ENCODE measurements around the gene ARL14. TPM values are rescaled to one million over a fixed set of nuclear protein-coding genes. Genes with fewer than 3 reads are reported as not detected.

Gene ARL14
- total RNA-seq (not detected), total RNA-seq (0 to 0.05 (median 0) reads per million in 29 experiments)
- total RNA-seq (2013): 0.09 TPM

DNA sequence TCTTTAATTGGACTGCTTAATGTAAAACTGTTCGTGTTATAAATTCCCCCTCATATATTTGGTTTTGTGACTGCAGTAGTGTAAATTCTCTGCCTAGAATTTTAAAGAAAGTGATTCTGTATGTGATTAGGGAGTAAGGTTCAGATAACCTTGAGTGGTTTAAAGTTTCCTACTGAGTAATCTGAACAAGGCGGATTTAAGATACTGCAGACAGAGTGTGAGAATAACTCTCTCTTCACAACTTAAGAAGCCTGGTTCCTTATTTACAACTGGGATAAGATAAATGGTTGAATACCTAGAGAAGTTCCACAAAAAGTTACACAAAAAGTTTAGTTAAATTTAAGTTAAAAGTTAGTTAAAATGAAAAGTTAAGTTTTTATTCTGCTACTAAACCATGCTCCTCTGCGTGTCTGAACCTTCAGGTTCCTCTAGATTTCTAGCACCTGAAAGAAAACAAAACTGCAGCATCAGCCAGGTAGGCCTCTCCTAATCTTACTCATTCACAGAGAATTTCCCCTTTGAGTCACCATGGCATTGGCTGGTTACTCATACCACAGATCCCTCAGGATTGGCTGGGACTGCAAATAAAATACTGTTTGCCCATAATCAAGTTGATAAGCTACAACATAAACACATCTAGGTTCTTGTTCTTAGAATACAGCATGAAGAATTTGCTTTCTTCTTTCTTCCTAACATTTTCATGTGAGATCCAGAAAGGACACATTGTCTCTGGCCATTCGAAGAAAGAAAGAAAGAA, at the start of gene ARL14:
ARL14 (plus strand) TSS at position 614 of the 757 bp plus-strand sequence. CDS start 187 bp downstream, outside the sequence.
- ChIA-PET POLR2A (interaction anchor here in 1 of 2 donors (0.6 kb wide), 1 partner anchor 643 kb away, joined by 4 read pairs; no protein-coding TSS in a partner anchor), CTCF (no interaction called here)
- H3K36me3 Mint-ChIP-seq: no peaks in the 10 kb centered on the region
- no peak within 1 kb of the TSS for H3K4me3 Mint-ChIP-seq
- Histone ChIP-seq H3K9me3 (no peaks in the 10 kb centered on the region), H3K4me1 (ENCODE audit: control insufficient read depth in 1 of 2, extremely low read depth in 1 of 2, insufficient read depth in 2 of 2, low read length in 2 of 2) (no peaks in the 10 kb centered on the region), H3K4me3 (ENCODE audit: control insufficient read depth in 1 of 2, extremely low read depth in 1 of 2, low read length in 1 of 2) (no peak within 1 kb of the TSS), H3K36me3 (ENCODE audit: control insufficient read depth in 2 of 2, extremely low read depth in 1 of 2, insufficient read depth in 1 of 2, low read length in 1 of 2) (no peaks in the 10 kb centered on the region), H3K27ac (ENCODE audit: low read length) (no peak within 1 kb of the TSS), H3K27me3 (replicated peaks in 1 of 2; ENCODE audit: control insufficient read depth in 2 of 2, extremely low read depth in 1 of 2, insufficient read depth in 2 of 2, low read length in 1 of 2) (peaks cover 0 to 5% of the 10 kb centered on the region in 2 experiments)
- DNase-seq: no peak
- peaks cover 0 to 9% of the 10 kb centered on the region in 2 donors for H3K27me3 Mint-ChIP-seq
- ATAC-seq (replicated peaks in 1 of 4): no peak
- H3K27ac Mint-ChIP-seq: no peak within 1 kb of the TSS
- H3K4me1 Mint-ChIP-seq: no peaks in the 10 kb centered on the region
- no CpG with 5 or more reads among the region's 4 CpGs for WGBS (ENCODE audit: insufficient coverage)
- no peaks in the 10 kb centered on the region for H3K9me3 Mint-ChIP-seq

DNA sequence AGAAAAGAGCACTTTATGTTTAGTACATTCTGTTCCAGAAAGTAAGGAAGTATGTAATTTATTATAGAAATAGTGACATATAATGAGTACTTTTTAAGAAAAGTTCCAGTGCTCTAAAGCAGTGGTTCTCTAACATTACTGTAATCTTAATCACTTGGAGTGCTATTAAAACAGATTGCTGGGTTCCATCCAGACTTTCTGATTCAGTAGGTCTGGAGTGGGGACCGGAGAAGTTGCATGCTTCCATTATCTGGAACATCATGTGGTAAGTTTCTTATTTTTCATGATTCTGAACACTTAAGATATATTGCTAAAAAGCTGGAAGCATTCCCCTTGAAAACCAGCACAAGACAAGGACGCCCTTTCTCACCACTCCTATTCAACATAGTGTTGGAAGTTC, 47.5 kb upstream of the ARL14 start:
- ATAC-seq (replicated peaks in 1 of 4): no peak

DNA sequence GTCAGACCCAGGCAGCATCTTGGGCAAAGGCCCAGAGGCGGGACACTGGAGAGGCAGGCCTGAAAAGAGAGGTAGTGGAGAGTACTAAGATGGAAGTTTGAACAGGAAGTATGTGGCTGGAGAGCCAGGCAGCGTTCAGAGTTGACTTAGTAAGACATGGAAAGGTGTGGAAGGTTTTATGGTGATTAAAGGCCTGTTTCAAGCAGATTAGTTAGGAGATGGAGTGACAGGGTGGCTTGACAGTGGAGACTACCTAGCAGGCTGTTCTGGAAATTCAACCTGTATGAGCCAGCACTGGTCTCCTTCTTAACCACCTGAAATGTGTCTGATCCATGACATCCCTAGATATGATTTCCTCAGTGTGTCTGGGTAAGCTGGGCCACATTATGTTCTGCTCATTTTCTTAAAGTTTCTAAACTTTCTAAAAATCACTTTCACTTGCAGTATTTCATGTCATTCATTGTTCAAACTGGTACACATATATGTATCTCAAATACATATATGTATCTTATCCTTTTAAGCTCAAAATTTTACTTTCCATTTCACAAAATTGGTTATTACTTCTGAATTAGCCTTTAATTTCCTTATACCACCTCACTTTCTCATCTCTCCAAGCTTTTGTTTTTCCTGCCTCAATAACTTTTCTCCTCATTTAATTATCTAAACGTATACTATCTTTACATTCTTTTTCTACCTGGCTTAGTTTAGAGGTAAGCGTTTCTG, 43.4 kb upstream of the ARL14 start:
- Histone ChIP-seq H3K36me3 (ENCODE audit: control insufficient read depth in 2 of 2, extremely low read depth in 1 of 2, insufficient read depth in 1 of 2, low read length in 1 of 2) (no peaks in the 10 kb centered on the region), H3K4me3 (ENCODE audit: control insufficient read depth in 1 of 2, extremely low read depth in 1 of 2, low read length in 1 of 2) (no peak overlapping the region), H3K4me1 (ENCODE audit: control insufficient read depth in 1 of 2, extremely low read depth in 1 of 2, insufficient read depth in 2 of 2, low read length in 2 of 2) (no peaks in the 10 kb centered on the region), H3K27me3 (replicated peaks in 1 of 2; ENCODE audit: control insufficient read depth in 2 of 2, extremely low read depth in 1 of 2, insufficient read depth in 2 of 2, low read length in 1 of 2) (no peaks in the 10 kb centered on the region), H3K9me3 (no peaks in the 10 kb centered on the region), H3K27ac (ENCODE audit: low read length) (no peak overlapping the region)
- 48% methylated on average over 2 of the region's 4 CpGs for WGBS (ENCODE audit: insufficient coverage)
- ATAC-seq (replicated peaks in 1 of 4) (no peak), DNase-seq (no peak)
- H3K4me3 Mint-ChIP-seq: no peak overlapping the region
- POLR2A ChIA-PET: no interaction called here
- no peaks in the 10 kb centered on the region for H3K4me1 Mint-ChIP-seq
- no peaks in the 10 kb centered on the region for H3K9me3 Mint-ChIP-seq
- CTCF ChIA-PET: no interaction called here
- H3K27me3 Mint-ChIP-seq: peaks cover 14 to 19% of the 10 kb centered on the region in 2 donors
- no peaks in the 10 kb centered on the region for H3K36me3 Mint-ChIP-seq
- no peak overlapping the region for H3K27ac Mint-ChIP-seq

More for the DNA sequence above, 47.5 kb upstream of the ARL14 start:
- Histone ChIP-seq H3K9me3 (no peaks in the 10 kb centered on the region), H3K4me1 (ENCODE audit: control insufficient read depth in 1 of 2, extremely low read depth in 1 of 2, insufficient read depth in 2 of 2, low read length in 2 of 2) (no peaks in the 10 kb centered on the region), H3K4me3 (ENCODE audit: control insufficient read depth in 1 of 2, extremely low read depth in 1 of 2, low read length in 1 of 2) (no peak overlapping the region), H3K27me3 (replicated peaks in 1 of 2; ENCODE audit: control insufficient read depth in 2 of 2, extremely low read depth in 1 of 2, insufficient read depth in 2 of 2, low read length in 1 of 2) (peaks cover 0 to 7% of the 10 kb centered on the region in 2 experiments), H3K27ac (ENCODE audit: low read length) (no peak overlapping the region), H3K36me3 (ENCODE audit: control insufficient read depth in 2 of 2, extremely low read depth in 1 of 2, insufficient read depth in 1 of 2, low read length in 1 of 2) (no peaks in the 10 kb centered on the region)
- WGBS (ENCODE audit: insufficient coverage): no CpG with 5 or more reads among the region's 2 CpGs
- ChIA-PET POLR2A (no interaction called here), CTCF (no interaction called here)
- H3K9me3 Mint-ChIP-seq: no peaks in the 10 kb centered on the region
- H3K27me3 Mint-ChIP-seq: peaks cover 16 to 27% of the 10 kb centered on the region in 2 donors
- H3K36me3 Mint-ChIP-seq: no peaks in the 10 kb centered on the region
- H3K27ac Mint-ChIP-seq: no peak overlapping the region
- H3K4me1 Mint-ChIP-seq: no peaks in the 10 kb centered on the region
- no peak for DNase-seq
- no peak overlapping the region for H3K4me3 Mint-ChIP-seq

DNA sequence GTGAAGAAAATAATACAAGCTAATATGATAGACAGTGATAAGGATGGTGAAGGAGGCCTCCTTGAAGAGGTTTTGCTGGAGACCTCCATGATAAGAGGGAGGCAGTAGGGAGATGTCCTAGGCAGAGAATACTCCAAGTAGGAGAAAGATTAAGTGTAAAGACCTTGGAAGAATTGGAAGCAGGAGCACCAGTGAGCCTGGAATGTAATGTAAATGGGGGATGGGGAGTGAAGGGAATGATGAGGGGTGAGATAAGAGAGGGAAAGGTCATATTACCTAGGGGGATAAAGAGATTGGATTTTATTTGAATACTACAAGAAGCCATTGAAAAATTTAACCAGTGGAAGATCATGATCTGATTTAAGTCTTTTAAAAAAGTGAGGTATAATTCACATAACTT, 41.7 kb upstream of the ARL14 start:
- Mint-ChIP-seq H3K4me3 (no peak overlapping the region), H3K36me3 (no peaks in the 10 kb centered on the region), H3K4me1 (no peaks in the 10 kb centered on the region), H3K27ac (no peak overlapping the region), H3K27me3 (peaks cover 4 to 6% of the 10 kb centered on the region in 2 donors), H3K9me3 (no peaks in the 10 kb centered on the region)
- Histone ChIP-seq H3K9me3 (no peaks in the 10 kb centered on the region), H3K27me3 (replicated peaks in 1 of 2; ENCODE audit: control insufficient read depth in 2 of 2, extremely low read depth in 1 of 2, insufficient read depth in 2 of 2, low read length in 1 of 2) (no peaks in the 10 kb centered on the region), H3K27ac (ENCODE audit: low read length) (no peak overlapping the region), H3K36me3 (ENCODE audit: control insufficient read depth in 2 of 2, extremely low read depth in 1 of 2, insufficient read depth in 1 of 2, low read length in 1 of 2) (no peaks in the 10 kb centered on the region), H3K4me3 (ENCODE audit: control insufficient read depth in 1 of 2, extremely low read depth in 1 of 2, low read length in 1 of 2) (no peak overlapping the region), H3K4me1 (ENCODE audit: control insufficient read depth in 1 of 2, extremely low read depth in 1 of 2, insufficient read depth in 2 of 2, low read length in 2 of 2) (no peaks in the 10 kb centered on the region)
- ATAC-seq (replicated peaks in 1 of 4) (no peak), DNase-seq (no peak)
- POLR2A ChIA-PET: no interaction called here
- CTCF ChIA-PET: no interaction called here

DNA sequence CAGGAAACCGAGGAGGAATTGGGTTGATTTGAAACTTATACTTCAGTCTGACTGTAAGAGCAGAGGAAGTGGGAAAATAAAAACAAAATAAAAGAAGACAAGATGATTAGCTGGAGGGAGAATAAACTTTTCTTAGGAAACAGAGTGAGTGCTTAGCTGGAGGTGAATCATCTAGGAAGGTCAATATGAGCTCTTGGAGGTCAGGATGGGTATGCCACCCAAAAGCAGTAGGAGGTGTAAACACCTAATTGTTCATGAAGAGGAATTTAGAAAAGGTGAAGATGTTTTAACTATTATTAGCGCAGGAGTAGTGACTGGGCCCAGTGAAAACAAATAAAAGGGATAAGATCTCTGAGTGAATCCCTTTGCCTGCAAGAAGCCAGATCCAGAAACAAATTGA, 39.9 kb upstream of the ARL14 start:
- ChIA-PET CTCF (interaction anchor here in 1 of 2 donors (0.9 kb wide), 1 partner anchor 9 kb away, joined by 3 read pairs; no protein-coding TSS in a partner anchor), POLR2A (no interaction called here)
- Histone ChIP-seq H3K27me3 (replicated peaks in 1 of 2; ENCODE audit: control insufficient read depth in 2 of 2, extremely low read depth in 1 of 2, insufficient read depth in 2 of 2, low read length in 1 of 2) (no peaks in the 10 kb centered on the region), H3K36me3 (ENCODE audit: control insufficient read depth in 2 of 2, extremely low read depth in 1 of 2, insufficient read depth in 1 of 2, low read length in 1 of 2) (no peaks in the 10 kb centered on the region), H3K4me3 (ENCODE audit: control insufficient read depth in 1 of 2, extremely low read depth in 1 of 2, low read length in 1 of 2) (no peak overlapping the region), H3K27ac (ENCODE audit: low read length) (no peak overlapping the region), H3K9me3 (no peaks in the 10 kb centered on the region), H3K4me1 (ENCODE audit: control insufficient read depth in 1 of 2, extremely low read depth in 1 of 2, insufficient read depth in 2 of 2, low read length in 2 of 2) (no peaks in the 10 kb centered on the region)
- no peak for ATAC-seq (replicated peaks in 1 of 4)
- 79% methylated on average over 2 of the region's 2 CpGs for WGBS (ENCODE audit: insufficient coverage)
- H3K4me1 Mint-ChIP-seq: peaks cover 0 to 4% (median 0%) of the 10 kb centered on the region in 3 donors
- no peak for DNase-seq
- no peaks in the 10 kb centered on the region for H3K36me3 Mint-ChIP-seq
- H3K9me3 Mint-ChIP-seq: no peaks in the 10 kb centered on the region
- H3K27me3 Mint-ChIP-seq: peaks cover 0 to 5% of the 10 kb centered on the region in 2 donors
- no peak overlapping the region for H3K27ac Mint-ChIP-seq
- no peak overlapping the region for H3K4me3 Mint-ChIP-seq

DNA sequence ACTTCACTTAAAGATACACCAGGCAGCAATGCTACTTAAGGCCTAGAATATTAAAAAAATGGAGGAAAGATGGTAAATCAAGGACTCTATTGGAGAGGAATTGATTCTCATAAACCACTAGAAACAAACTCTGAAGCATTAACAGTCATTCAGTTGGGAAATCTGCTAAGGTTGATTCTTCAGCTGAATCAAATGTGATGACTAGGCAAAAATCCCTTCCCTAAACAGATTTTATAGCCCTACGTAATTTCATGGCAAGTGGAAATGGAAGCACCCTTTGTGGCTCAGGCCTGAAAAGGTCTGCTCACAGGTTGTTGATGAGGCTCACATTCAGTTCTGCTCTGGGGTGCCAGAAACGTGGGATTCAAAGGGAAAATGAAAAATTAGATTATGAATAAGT, 38.8 kb upstream of the ARL14 start:
- no peaks in the 10 kb centered on the region for H3K27me3 ChIP-seq (replicated peaks in 1 of 2; ENCODE audit: control insufficient read depth in 2 of 2, extremely low read depth in 1 of 2, insufficient read depth in 2 of 2, low read length in 1 of 2)
- no peak for DNase-seq
- Mint-ChIP-seq H3K36me3 (no peaks in the 10 kb centered on the region), H3K27me3 (peaks cover 0 to 5% of the 10 kb centered on the region in 2 donors), H3K9me3 (no peaks in the 10 kb centered on the region), H3K27ac (no peak overlapping the region), H3K4me3 (no peak overlapping the region), H3K4me1 (peaks cover 0 to 5% (median 3%) of the 10 kb centered on the region in 3 donors)
- no peaks in the 10 kb centered on the region for H3K36me3 ChIP-seq (ENCODE audit: control insufficient read depth in 2 of 2, extremely low read depth in 1 of 2, insufficient read depth in 1 of 2, low read length in 1 of 2)
- ATAC-seq (replicated peaks in 1 of 4): no peak
- 10% methylated on average over 1 of the region's 2 CpGs for WGBS (ENCODE audit: insufficient coverage)
- no peak overlapping the region for H3K4me3 ChIP-seq (ENCODE audit: control insufficient read depth in 1 of 2, extremely low read depth in 1 of 2, low read length in 1 of 2)
- no peaks in the 10 kb centered on the region for H3K9me3 ChIP-seq
- no peaks in the 10 kb centered on the region for H3K4me1 ChIP-seq (ENCODE audit: control insufficient read depth in 1 of 2, extremely low read depth in 1 of 2, insufficient read depth in 2 of 2, low read length in 2 of 2)
- ChIA-PET POLR2A (no interaction called here), CTCF (no interaction called here)
- H3K27ac ChIP-seq (ENCODE audit: low read length): no peak overlapping the region

All from T-cell (primary cell).